NCI-H2081 treated with DMSO at 0.1 percent for 48 hours (cell line): Measurements from ENCODE around the gene KIAA1549.

Source experiments
- DNase-seq: peaks from one replicate; lab custom pipeline; 2025; lab: John Stamatoyannopoulos, UW

Gene KIAA1549

GRCh38 chr7:138975343-138976104 lies 5.7 kb downstream of the KIAA1549 start:
- DNase-seq = no peak

- no peak for DNase-seq
These were observed 6.4 kb downstream of the KIAA1549 start for GRCh38 chr7:138974675-138975292.

GRCh38 chr7:138974103-138974502 lies 7.1 kb downstream of the KIAA1549 start:
- DNase-seq = no peak

- DNase-seq = no peak
These were observed 10.2 kb downstream of the KIAA1549 start for GRCh38 chr7:138970952-138971351.

- no peak for DNase-seq
These were observed 10.7 kb downstream of the KIAA1549 start for GRCh38 chr7:138970446-138970845.

GRCh38 chr7:138967159-138967558 lies 14.0 kb downstream of the KIAA1549 start:
- no peak for DNase-seq

- no peak for DNase-seq
These were observed 16.4 kb downstream of the KIAA1549 start for GRCh38 chr7:138964624-138965436.

GRCh38 chr7:138963675-138964074 lies 17.5 kb downstream of the KIAA1549 start:
- DNase-seq = no peak

GRCh38 chr7:138962561-138963270 lies 18.5 kb downstream of the KIAA1549 start:
- no peak for DNase-seq

GRCh38 chr7:138961159-138961558 lies 20.0 kb downstream of the KIAA1549 start:
- no peak for DNase-seq

- DNase-seq = no peak
These were observed 22.7 kb downstream of the KIAA1549 start for GRCh38 chr7:138958391-138958956.

GRCh38 chr7:138957753-138958390 lies 23.3 kb downstream of the KIAA1549 start:
- DNase-seq = no peak

- no peak for DNase-seq
These were observed 24.0 kb downstream of the KIAA1549 start for GRCh38 chr7:138957217-138957616.

GRCh38 chr7:138954545-138955475 lies 26.4 kb downstream of the KIAA1549 start:
- DNase-seq = no peak

GRCh38 chr7:138952791-138953190 lies 28.4 kb downstream of the KIAA1549 start:
- DNase-seq = no peak

- no peak for DNase-seq
These were observed 29.2 kb downstream of the KIAA1549 start for GRCh38 chr7:138951953-138952352.

- DNase-seq = no peak
These were observed 31.6 kb downstream of the KIAA1549 start for GRCh38 chr7:138949421-138950088.

- DNase-seq = no peak
These were observed 32.8 kb downstream of the KIAA1549 start for GRCh38 chr7:138948403-138948802.

- DNase-seq = no peak
These were observed 35.4 kb downstream of the KIAA1549 start for GRCh38 chr7:138945821-138946220.

GRCh38 chr7:138945154-138945553 lies 36.0 kb downstream of the KIAA1549 start:
- no peak for DNase-seq
